Endodermal cell (in vitro differentiated cells): ENCODE measurements around the gene A1CF. TPM values are rescaled to one million over a fixed set of nuclear protein-coding genes. Genes with fewer than 3 reads are reported as not detected.

ENCODE experiments used
- DNase-seq: peaks from one replicate; pipeline ENCODE4 v3.0.0-alpha.2; 2017
- H3K27ac ChIP-seq: 2 replicates; pipeline ENCODE4 v1.5.1; 2013; ENCODE audit warnings: mild to moderate bottlenecking, low read depth, low read length, moderate library complexity
- H3K27me3 ChIP-seq: 2 replicates; pipeline ENCODE4 v1.6.1; 2013; ENCODE audit warnings: mild to moderate bottlenecking, low read length, moderate library complexity; ENCODE audit not compliant: insufficient read depth, control insufficient read depth, poor library complexity, severe bottlenecking
- H3K36me3 ChIP-seq: 2 replicates; pipeline ENCODE4 v1.7.0; 2013; ENCODE audit warnings: mild to moderate bottlenecking, low read length, moderate library complexity; ENCODE audit not compliant: control insufficient read depth, insufficient read depth
- H3K4me1 ChIP-seq: one replicate; pipeline ENCODE4 v1.7.0; 2013; ENCODE audit warnings: low read length; ENCODE audit not compliant: control insufficient read depth, insufficient read depth
- H3K4me3 ChIP-seq: 2 replicates; pipeline ENCODE4 v1.5.1; 2013; ENCODE audit warnings: mild to moderate bottlenecking, low read length, moderate library complexity
- H3K9ac ChIP-seq: 2 replicates; pipeline ENCODE4 v1.6.1; 2013; ENCODE audit warnings: mild to moderate bottlenecking, low read length, moderate library complexity; ENCODE audit not compliant: poor library complexity, severe bottlenecking; ENCODE audit errors: extremely low read depth
- H3K9me3 ChIP-seq: 2 replicates; pipeline ENCODE4 v1.6.1; 2013; ENCODE audit warnings: mild to moderate bottlenecking, low read length, moderate library complexity; ENCODE audit not compliant: control insufficient read depth
- H3K27ac Mint-ChIP-seq: 2 replicates; pipeline ENCODE4 v1.8.0; 2020; ENCODE audit warnings: mixed read lengths
- H3K27me3 Mint-ChIP-seq: 2 replicates; pipeline ENCODE4 v1.8.0; 2021; ENCODE audit warnings: mild to moderate bottlenecking, mixed read lengths; ENCODE audit not compliant: insufficient read depth
- H3K36me3 Mint-ChIP-seq: 2 replicates; pipeline ENCODE4 v1.8.0; 2020; ENCODE audit warnings: low read depth, mixed read lengths
- H3K4me1 Mint-ChIP-seq: 2 replicates; pipeline ENCODE4 v1.8.0; 2020; ENCODE audit warnings: mixed read lengths
- H3K4me3 Mint-ChIP-seq: 2 replicates; pipeline ENCODE4 v1.8.0; 2020; ENCODE audit warnings: mild to moderate bottlenecking, moderate library complexity, mixed read lengths
- H3K9me3 Mint-ChIP-seq: 2 replicates; pipeline ENCODE4 v1.8.0; 2020; ENCODE audit warnings: mild to moderate bottlenecking, mixed read lengths
- CTCF ChIP-seq: fragments of 200-600 bp; sonication (generic); conservative IDR thresholded peaks from 2 replicates; pipeline ENCODE4 v1.5.0; 2021; ENCODE audit warnings: antibody characterized with exemption, mild to moderate bottlenecking
- WGBS, 2 experiments: methylation state at CpG; one replicate each; pipeline versions ENCODE4 v1.1.5 to v1.1.7; 2013; ENCODE audit warnings: missing lambda C conversion rate in 2 of 2, mixed read lengths in 1 of 2; ENCODE audit not compliant: insufficient coverage in 1 of 2, insufficient read length in 1 of 2; 5-methylcytosine and 5-hydroxymethylcytosine counted together
- total RNA-seq, 2 donors: library from RNA; stranded (reverse); fragmentation: NEBNext Ultra II Directional in 1 of 2; extraction: Animal tissue kit (Norgen Biotek cat#: 25700) in 1 of 2; gene quantifications; 2 replicates in 1 of 2; 3 replicates in 1 of 2; pipeline ENCODE4 v1.2.1, GENCODE V29; 2021

A1CF gene
- total RNA-seq, 2 donors from 2014 or later, result 0.33 to 1.9 TPM

- Mint-ChIP-seq H3K4me1 (peaks cover 24% of the 10 kb centered on the region), H3K27me3 (peaks cover 23% of the 10 kb centered on the region), H3K27ac (no peak overlapping the region), H3K4me3 (no peak overlapping the region), H3K9me3 (no peaks in the 10 kb centered on the region), H3K36me3 (no peaks in the 10 kb centered on the region)
- H3K27ac ChIP-seq, result no peak overlapping the region
- WGBS, 2 experiments, result 92% methylated on average over 1 of the region's 1 CpG; no CpG with 5 or more reads in 1 of the 2 experiments
- H3K36me3 ChIP-seq, result no peaks in the 10 kb centered on the region
- no peak overlapping the region for H3K9ac ChIP-seq
- H3K4me1 ChIP-seq, result peaks cover 6% of the 10 kb centered on the region
- H3K4me3 ChIP-seq, result no peak overlapping the region
- DNase-seq, result no peak
- no peaks in the 10 kb centered on the region for H3K27me3 ChIP-seq
- TF ChIP-seq CTCF, result no peak
- no peaks in the 10 kb centered on the region for H3K9me3 ChIP-seq
These were observed 55.4 kb downstream of the A1CF start for GRCh38 chr10:50830066-50830465.

GRCh38 chr10:50824782-50825181, 60.6 kb downstream of the A1CF start:
- H3K27me3 ChIP-seq, result peaks cover 10% of the 10 kb centered on the region
- H3K27ac ChIP-seq, result no peak overlapping the region
- no peak overlapping the region for H3K4me3 ChIP-seq
- H3K4me1 ChIP-seq, result no peaks in the 10 kb centered on the region
- no peak for DNase-seq
- Mint-ChIP-seq H3K4me1 (peaks cover 5% of the 10 kb centered on the region), H3K9me3 (no peaks in the 10 kb centered on the region), H3K27me3 (peaks cover 32% of the 10 kb centered on the region), H3K36me3 (no peaks in the 10 kb centered on the region), H3K27ac (no peak overlapping the region), H3K4me3 (no peak overlapping the region)
- no peak for TF ChIP-seq CTCF
- no peaks in the 10 kb centered on the region for H3K36me3 ChIP-seq
- H3K9me3 ChIP-seq, result no peaks in the 10 kb centered on the region
- no peak overlapping the region for H3K9ac ChIP-seq
- WGBS, 2 experiments, result 94% methylated on average over 1 of the region's 1 CpG; no CpG with 5 or more reads in 1 of the 2 experiments

- Mint-ChIP-seq H3K36me3 (no peaks in the 10 kb centered on the region), H3K4me3 (no peak overlapping the region), H3K27me3 (peaks cover 28% of the 10 kb centered on the region), H3K9me3 (no peaks in the 10 kb centered on the region), H3K27ac (no peak overlapping the region), H3K4me1 (peaks cover 5% of the 10 kb centered on the region)
- Histone ChIP-seq H3K4me1 (no peaks in the 10 kb centered on the region), H3K4me3 (no peak overlapping the region), H3K27me3 (peaks cover 10% of the 10 kb centered on the region), H3K27ac (no peak overlapping the region), H3K9me3 (no peaks in the 10 kb centered on the region), H3K36me3 (no peaks in the 10 kb centered on the region), H3K9ac (no peak overlapping the region)
- 75 to 81% methylated on average over 3 to 4 of the region's 4 CpGs for WGBS, 2 experiments
- TF ChIP-seq CTCF, result no peak
- DNase-seq, result no peak
These were observed 61.6 kb downstream of the A1CF start for GRCh38 chr10:50823789-50824188.
